HK-2 (cell line): Measurements from ENCODE around the gene FAM222A.

ENCODE experiments used
- DNase-seq: peaks from one replicate; pipeline ENCODE4 v3.0.0-alpha.2; 2018; ENCODE audit not compliant: unreplicated experiment

Gene FAM222A

GRCh38 chr12:109737126-109737525, 23.5 kb downstream of the FAM222A start:
- DNase-seq = no peak

GRCh38 chr12:109737631-109738030, 24.0 kb downstream of the FAM222A start:
- no peak for DNase-seq

- no peak for DNase-seq
These were observed 24.6 kb downstream of the FAM222A start for GRCh38 chr12:109738209-109738608.

GRCh38 chr12:109738878-109739665, 25.4 kb downstream of the FAM222A start:
- no peak for DNase-seq

- no peak for DNase-seq
These were observed 26.4 kb downstream of the FAM222A start for GRCh38 chr12:109739747-109740693.

- DNase-seq = no peak
These were observed 27.1 kb downstream of the FAM222A start for GRCh38 chr12:109740694-109741245.

- DNase-seq = no peak
These were observed 27.8 kb downstream of the FAM222A start for GRCh38 chr12:109741286-109741969.

GRCh38 chr12:109741970-109742703, 28.5 kb downstream of the FAM222A start:
- DNase-seq = no peak

GRCh38 chr12:109743076-109743910, 29.7 kb downstream of the FAM222A start:
- no peak for DNase-seq

GRCh38 chr12:109744026-109744425, 30.4 kb downstream of the FAM222A start:
- DNase-seq = no peak

- DNase-seq = no peak
These were observed 31.6 kb downstream of the FAM222A start for GRCh38 chr12:109744986-109745942.

- no peak for DNase-seq
These were observed 38.8 kb downstream of the FAM222A start for GRCh38 chr12:109752117-109753053.

GRCh38 chr12:109753054-109753401, 39.4 kb downstream of the FAM222A start:
- DNase-seq = no peak

GRCh38 chr12:109753959-109754358, 40.3 kb downstream of the FAM222A start:
- DNase-seq = no peak

GRCh38 chr12:109756457-109756856, 42.8 kb downstream of the FAM222A start:
- no peak for DNase-seq

- DNase-seq = no peak
These were observed 44.1 kb downstream of the FAM222A start for GRCh38 chr12:109757671-109758265.
